ENCODE measurements around the gene RBM18. TPM values are rescaled to one million over a fixed set of nuclear protein-coding genes. Genes with fewer than 3 reads are reported as not detected.

The RBM18 gene
- total RNA-seq, 2 donors from 2014 or later: 19.2 to 23.2 TPM

GRCh38 chr9:122302237-122303093 lies 37.8 kb upstream of the RBM18 start:
- Histone ChIP-seq H3K4me1 (no peaks in the 10 kb centered on the region), H3K9me3 (no peaks in the 10 kb centered on the region), H3K27ac (no peak overlapping the region), H3K4me3 (no peak overlapping the region), H3K27me3 (no peaks in the 10 kb centered on the region), H3K36me3 (peaks cover 48% of the 10 kb centered on the region)
- TF ChIP-seq, protein P1, sequence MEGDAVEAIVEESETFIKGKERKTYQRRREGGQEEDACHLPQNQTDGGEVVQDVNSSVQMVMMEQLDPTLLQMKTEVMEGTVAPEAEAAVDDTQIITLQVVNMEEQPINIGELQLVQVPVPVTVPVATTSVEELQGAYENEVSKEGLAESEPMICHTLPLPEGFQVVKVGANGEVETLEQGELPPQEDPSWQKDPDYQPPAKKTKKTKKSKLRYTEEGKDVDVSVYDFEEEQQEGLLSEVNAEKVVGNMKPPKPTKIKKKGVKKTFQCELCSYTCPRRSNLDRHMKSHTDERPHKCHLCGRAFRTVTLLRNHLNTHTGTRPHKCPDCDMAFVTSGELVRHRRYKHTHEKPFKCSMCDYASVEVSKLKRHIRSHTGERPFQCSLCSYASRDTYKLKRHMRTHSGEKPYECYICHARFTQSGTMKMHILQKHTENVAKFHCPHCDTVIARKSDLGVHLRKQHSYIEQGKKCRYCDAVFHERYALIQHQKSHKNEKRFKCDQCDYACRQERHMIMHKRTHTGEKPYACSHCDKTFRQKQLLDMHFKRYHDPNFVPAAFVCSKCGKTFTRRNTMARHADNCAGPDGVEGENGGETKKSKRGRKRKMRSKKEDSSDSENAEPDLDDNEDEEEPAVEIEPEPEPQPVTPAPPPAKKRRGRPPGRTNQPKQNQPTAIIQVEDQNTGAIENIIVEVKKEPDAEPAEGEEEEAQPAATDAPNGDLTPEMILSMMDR (IDR thresholded peaks at IDR 0.05): no peak
- DNase-seq (ENCODE audit: low spot score): no peak

DNA sequence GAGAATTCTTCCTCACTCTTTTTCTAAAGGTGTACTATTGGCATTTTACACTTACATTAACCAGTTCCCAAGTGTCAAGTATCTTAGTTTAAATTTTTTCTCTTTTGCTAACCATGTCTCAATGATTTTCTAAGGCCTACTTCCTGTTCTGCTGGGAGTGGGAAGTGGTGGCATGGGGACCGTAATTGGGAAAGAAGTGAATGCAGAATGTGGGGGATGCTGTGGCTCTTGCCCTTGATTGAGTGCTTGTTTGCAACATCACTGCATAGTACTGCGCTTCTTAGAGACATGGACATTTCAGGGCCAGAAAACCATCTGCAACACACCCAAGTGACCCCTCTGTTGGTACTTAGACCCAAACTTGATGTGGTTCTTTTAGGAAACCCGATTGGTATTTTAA lies 32.9 kb upstream of the RBM18 start:
- H3K36me3 ChIP-seq: peaks cover 55% of the 10 kb centered on the region
- H3K27me3 ChIP-seq: no peaks in the 10 kb centered on the region
- no peaks in the 10 kb centered on the region for H3K4me1 ChIP-seq
- no peaks in the 10 kb centered on the region for H3K9me3 ChIP-seq
- H3K27ac ChIP-seq: no peak overlapping the region
- H3K4me3 ChIP-seq: no peak overlapping the region
- TF ChIP-seq, protein P1 (IDR thresholded peaks at IDR 0.05): no peak
- no peak for DNase-seq (ENCODE audit: low spot score)

DNA sequence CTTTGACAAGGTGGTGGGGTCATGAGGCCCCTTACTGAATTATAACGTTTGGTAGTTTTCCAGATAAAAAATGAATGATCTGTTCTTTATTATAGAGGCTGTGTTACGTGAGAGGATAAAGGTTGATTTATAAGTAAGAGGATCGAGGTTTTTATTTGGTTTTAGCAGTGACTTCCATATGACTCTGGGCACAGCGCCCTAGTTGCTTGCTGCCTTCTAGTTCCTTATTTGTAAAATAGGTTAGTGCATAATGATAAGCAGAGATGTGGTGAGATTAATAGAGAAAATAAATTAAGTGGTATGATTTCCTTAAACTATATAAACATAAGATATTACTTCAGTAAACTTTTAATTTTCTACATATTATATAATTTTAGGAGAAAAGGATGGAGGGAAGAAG lies 29.9 kb upstream of the RBM18 start:
- no peak overlapping the region for H3K4me3 ChIP-seq
- no peaks in the 10 kb centered on the region for H3K4me1 ChIP-seq
- peaks cover 67% of the 10 kb centered on the region for H3K36me3 ChIP-seq
- H3K27ac ChIP-seq: no peak overlapping the region
- no peaks in the 10 kb centered on the region for H3K9me3 ChIP-seq
- no peak for DNase-seq (ENCODE audit: low spot score)
- TF ChIP-seq, protein P1 (IDR thresholded peaks at IDR 0.05): no peak
- no peaks in the 10 kb centered on the region for H3K27me3 ChIP-seq

- Histone ChIP-seq H3K4me3 (no peak overlapping the region), H3K4me1 (no peaks in the 10 kb centered on the region), H3K27ac (no peak overlapping the region), H3K9me3 (no peaks in the 10 kb centered on the region), H3K27me3 (no peaks in the 10 kb centered on the region), H3K36me3 (peaks cover 63% of the 10 kb centered on the region)
- TF ChIP-seq, protein P1 (IDR thresholded peaks at IDR 0.05): no peak
- DNase-seq (ENCODE audit: low spot score): no peak
Observed at GRCh38 chr9:122291458-122291857, 26.8 kb upstream of the RBM18 start.

DNA sequence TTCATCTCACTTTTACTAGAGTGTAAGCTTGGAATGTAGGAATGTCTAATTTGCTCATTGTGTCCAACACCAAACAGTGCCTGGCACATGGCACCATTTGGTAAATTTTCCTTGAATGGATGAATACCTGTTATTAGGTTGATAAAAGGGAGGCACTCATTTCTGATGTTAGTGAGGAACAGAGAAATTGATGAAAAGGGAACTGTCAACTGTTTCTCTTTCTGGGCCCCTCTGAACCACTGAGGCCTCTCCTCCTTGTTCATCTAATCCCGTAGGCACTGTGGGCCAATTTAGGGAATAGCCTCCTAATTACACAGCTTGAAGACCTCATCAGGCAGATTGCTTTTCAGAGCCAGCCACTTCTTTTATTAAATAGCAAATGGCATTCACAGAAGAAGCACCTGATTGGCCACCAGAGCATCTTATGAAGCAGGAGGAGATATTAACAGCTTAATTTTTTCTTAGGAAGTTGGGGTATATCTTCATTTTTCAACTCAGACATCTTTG lies 22.6 kb upstream of the RBM18 start:
- Histone ChIP-seq H3K36me3 (peaks cover 54% of the 10 kb centered on the region), H3K27ac (no peak overlapping the region), H3K9me3 (no peaks in the 10 kb centered on the region), H3K27me3 (no peaks in the 10 kb centered on the region), H3K4me1 (peaks cover 0 to 6% of the 10 kb centered on the region in 2 donors), H3K4me3 (no peak overlapping the region)
- TF ChIP-seq, protein P1 (IDR thresholded peaks at IDR 0.05): no peak
- DNase-seq (ENCODE audit: low spot score): no peak
